NOMO-1 treated with dmso at 0.1 percent for 144 hours (cell line): Measurements from ENCODE around the gene PIK3C2G.
"Not testable (repeated sequence)": the region's sequence is repeated elsewhere in the genome, so short reads cannot be mapped to it uniquely, and the experiment has no call there.

Experiments used
- DNase-seq: peaks from one replicate; lab custom pipeline; 2025; ENCODE audit not compliant: unreplicated experiment; lab: John Stamatoyannopoulos, UW

The PIK3C2G gene

GRCh38 chr12:18261273-18261672 is at the start of gene PIK3C2G:
Gene PIK3C2G (plus strand): TSS chr12:18261518. CDS start chr12:18282082, 20,564 bp downstream.
- no peak for DNase-seq

- no peak for DNase-seq
These were observed 43.4 kb upstream of the PIK3C2G start for GRCh38 chr12:18217966-18218365.

GRCh38 chr12:18221726-18222125 is 39.6 kb upstream of the PIK3C2G start:
- no peak for DNase-seq

- DNase-seq = no peak
These were observed 38.6 kb upstream of the PIK3C2G start for GRCh38 chr12:18222699-18223098.

- DNase-seq = no peak
These were observed 36.6 kb upstream of the PIK3C2G start for GRCh38 chr12:18224745-18225144.

GRCh38 chr12:18239526-18239925 is 21.8 kb upstream of the PIK3C2G start:
- DNase-seq = no peak

GRCh38 chr12:18242380-18243089 is 18.8 kb upstream of the PIK3C2G start:
- DNase-seq = no peak

GRCh38 chr12:18243238-18243637 is 18.1 kb upstream of the PIK3C2G start:
- DNase-seq = no peak

- DNase-seq = no peak
These were observed 15.3 kb upstream of the PIK3C2G start for GRCh38 chr12:18246066-18246465.

GRCh38 chr12:18250313-18250916 is 10.9 kb upstream of the PIK3C2G start:
- no peak for DNase-seq

GRCh38 chr12:18254081-18254480 is 7.2 kb upstream of the PIK3C2G start:
- DNase-seq = no peak

- not testable (repeated sequence) for DNase-seq
These were observed 6.3 kb upstream of the PIK3C2G start for GRCh38 chr12:18255004-18255403.

- DNase-seq = no peak
These were observed 4.1 kb upstream of the PIK3C2G start for GRCh38 chr12:18257251-18257650.

GRCh38 chr12:18258929-18259328 is 2.4 kb upstream of the PIK3C2G start:
- DNase-seq = no peak

- DNase-seq = no peak
These were observed 1.2 kb upstream of the PIK3C2G start for GRCh38 chr12:18259906-18260682.

GRCh38 chr12:18261906-18262305 is 588 bp downstream of the PIK3C2G start:
- DNase-seq = no peak

GRCh38 chr12:18262514-18262913 is 1.2 kb downstream of the PIK3C2G start:
- no peak for DNase-seq

GRCh38 chr12:18264581-18265075 is 3.3 kb downstream of the PIK3C2G start:
- no peak for DNase-seq

GRCh38 chr12:18267427-18268099 is 6.2 kb downstream of the PIK3C2G start:
- DNase-seq = no peak

- DNase-seq = no peak
These were observed 9.7 kb downstream of the PIK3C2G start for GRCh38 chr12:18270958-18271460.

GRCh38 chr12:18275981-18276380 is 14.7 kb downstream of the PIK3C2G start:
- DNase-seq = no peak
